HEK293T (cell line): ENCODE data around the gene ZDHHC7.

ENCODE experiments used
- CTCF ChIA-PET: fragments of 350-600 bp; formaldehyde crosslinking; extraction: SDS; loops from one replicate; lab custom pipeline; 2021; ENCODE audit warnings: antibody characterized with exemption, inconsistent platforms; lab: Yijun Ruan, JAX
- POLR2A ChIA-PET: fragments of 350-600 bp; formaldehyde crosslinking; extraction: SDS; loops from one replicate; lab custom pipeline; 2020; ENCODE audit warnings: antibody characterized with exemption, inconsistent platforms; lab: Yijun Ruan, JAX
- DNase-seq: peaks from one replicate; pipeline ENCODE4 v3.0.0; 2012; ENCODE audit warnings: mixed read lengths; ENCODE audit errors: extremely low spot score
- ARNT ChIP-seq: fragments of 450-650 bp; IDR thresholded peaks from 2 replicates; pipeline ENCODE4 v1.6.1; 2017; ENCODE audit warnings: mild to moderate bottlenecking
- BHLHE40 ChIP-seq: fragments of 450-650 bp; IDR thresholded peaks from 2 replicates; pipeline ENCODE4 v1.6.1; 2016; ENCODE audit warnings: mild to moderate bottlenecking, moderate library complexity, borderline replicate concordance
- CTBP1 ChIP-seq: fragments of 450-650 bp; IDR thresholded peaks from 2 replicates; pipeline ENCODE4 v1.6.1; 2016; ENCODE audit warnings: borderline replicate concordance
- ELF4 ChIP-seq: fragments of 450-650 bp; IDR thresholded peaks from 2 replicates; pipeline ENCODE4 v1.6.1; 2017; ENCODE audit warnings: antibody characterized with exemption
- FOXA1 ChIP-seq: fragments of 450-650 bp; IDR thresholded peaks from 2 replicates; pipeline ENCODE4 v1.6.1; 2016; ENCODE audit warnings: mild to moderate bottlenecking
- FOXK2 ChIP-seq: fragments of 450-650 bp; IDR thresholded peaks from 2 replicates; pipeline ENCODE4 v1.6.1; 2016; ENCODE audit warnings: mild to moderate bottlenecking
- FOXM1 ChIP-seq: fragments of 450-650 bp; IDR thresholded peaks from 2 replicates; pipeline ENCODE4 v1.6.1; 2017; ENCODE audit warnings: mild to moderate bottlenecking, borderline replicate concordance
- HDGF ChIP-seq: fragments of 450-650 bp; IDR thresholded peaks from 2 replicates; pipeline ENCODE4 v1.6.1; 2017; ENCODE audit warnings: antibody characterized with exemption, borderline replicate concordance
- L3MBTL2 ChIP-seq: fragments of 450-650 bp; conservative IDR thresholded peaks from 2 replicates; pipeline ENCODE4 v1.6.1; 2016; ENCODE audit warnings: mild to moderate bottlenecking
- LEF1 ChIP-seq: fragments of 450-650 bp; IDR thresholded peaks from 2 replicates; pipeline ENCODE4 v1.6.1; 2017; ENCODE audit warnings: mild to moderate bottlenecking, borderline replicate concordance
- NFRKB ChIP-seq: fragments of 450-650 bp; IDR thresholded peaks from 2 replicates; pipeline ENCODE4 v1.6.1; 2016; ENCODE audit warnings: mild to moderate bottlenecking, moderate library complexity
- PKNOX1 ChIP-seq: fragments of 450-650 bp; IDR thresholded peaks from 2 replicates; pipeline ENCODE4 v1.6.1; 2016
- SP1 ChIP-seq: fragments of 450-650 bp; IDR thresholded peaks from 2 replicates; pipeline ENCODE4 v1.6.1; 2017
- SUZ12 ChIP-seq: fragments of 450-650 bp; IDR thresholded peaks from 2 replicates; pipeline ENCODE4 v1.6.1; 2016; ENCODE audit warnings: mild to moderate bottlenecking
- TARDBP ChIP-seq: fragments of 450-650 bp; IDR thresholded peaks from 2 replicates; pipeline ENCODE4 v1.6.1; 2016
- ZNF384 ChIP-seq: fragments of 450-650 bp; IDR thresholded peaks from 2 replicates; pipeline ENCODE4 v1.6.1; 2016

ZDHHC7 gene

DNA sequence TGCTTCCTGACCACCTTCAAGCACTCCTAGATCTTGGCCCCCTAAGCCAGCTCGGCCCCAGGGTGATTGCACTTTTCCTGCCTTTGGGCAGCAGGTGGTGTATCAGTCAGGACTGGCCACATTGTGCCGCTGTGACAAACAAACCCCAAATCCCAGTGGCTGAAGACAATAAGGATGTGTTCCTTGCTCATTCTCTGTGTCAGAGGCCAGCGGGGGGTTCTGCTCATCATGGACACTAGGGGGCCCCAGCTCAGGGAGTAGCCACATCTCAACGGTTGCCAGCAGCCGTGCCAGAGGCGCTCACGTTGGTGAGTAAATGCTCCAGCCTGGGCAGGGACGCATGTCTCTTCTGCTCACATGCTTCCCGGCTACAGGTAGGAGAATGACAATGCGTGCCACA, 60.4 kb downstream of the ZDHHC7 start:
- POLR2A ChIA-PET: no interaction called here
- TF ChIP-seq TARDBP: no peak
- no peak for TF ChIP-seq SUZ12
- no peak for TF ChIP-seq FOXM1
- TF ChIP-seq CTBP1: no peak
- no peak for TF ChIP-seq SP1
- no peak for TF ChIP-seq ELF4
- no peak for TF ChIP-seq L3MBTL2
- no peak for TF ChIP-seq HDGF
- TF ChIP-seq ZNF384: no peak
- TF ChIP-seq FOXK2: no peak
- no peak for TF ChIP-seq BHLHE40
- TF ChIP-seq LEF1: no peak
- TF ChIP-seq PKNOX1: no peak
- TF ChIP-seq ARNT: no peak
- no peak for TF ChIP-seq FOXA1
- TF ChIP-seq NFRKB: no peak
- peak; percentile 35 for DNase-seq
- CTCF ChIA-PET: interaction anchor here (0.9 to 4.1 kb wide), 3 partner anchors 12 to 25 kb away, joined by 3 to 20 read pairs (median 11); no protein-coding TSS in a partner anchor

- ChIA-PET CTCF (no interaction called here), POLR2A (no interaction called here)
- TF ChIP-seq CTBP1: no peak
- TF ChIP-seq FOXK2: no peak
- no peak for TF ChIP-seq NFRKB
- TF ChIP-seq L3MBTL2: no peak
- no peak for TF ChIP-seq PKNOX1
- no peak for TF ChIP-seq SUZ12
- TF ChIP-seq ARNT: no peak
- no peak for TF ChIP-seq HDGF
- no peak for TF ChIP-seq TARDBP
- no peak for DNase-seq
These were observed 61.4 kb downstream of the ZDHHC7 start for GRCh38 chr16:84949772-84950436.

DNA sequence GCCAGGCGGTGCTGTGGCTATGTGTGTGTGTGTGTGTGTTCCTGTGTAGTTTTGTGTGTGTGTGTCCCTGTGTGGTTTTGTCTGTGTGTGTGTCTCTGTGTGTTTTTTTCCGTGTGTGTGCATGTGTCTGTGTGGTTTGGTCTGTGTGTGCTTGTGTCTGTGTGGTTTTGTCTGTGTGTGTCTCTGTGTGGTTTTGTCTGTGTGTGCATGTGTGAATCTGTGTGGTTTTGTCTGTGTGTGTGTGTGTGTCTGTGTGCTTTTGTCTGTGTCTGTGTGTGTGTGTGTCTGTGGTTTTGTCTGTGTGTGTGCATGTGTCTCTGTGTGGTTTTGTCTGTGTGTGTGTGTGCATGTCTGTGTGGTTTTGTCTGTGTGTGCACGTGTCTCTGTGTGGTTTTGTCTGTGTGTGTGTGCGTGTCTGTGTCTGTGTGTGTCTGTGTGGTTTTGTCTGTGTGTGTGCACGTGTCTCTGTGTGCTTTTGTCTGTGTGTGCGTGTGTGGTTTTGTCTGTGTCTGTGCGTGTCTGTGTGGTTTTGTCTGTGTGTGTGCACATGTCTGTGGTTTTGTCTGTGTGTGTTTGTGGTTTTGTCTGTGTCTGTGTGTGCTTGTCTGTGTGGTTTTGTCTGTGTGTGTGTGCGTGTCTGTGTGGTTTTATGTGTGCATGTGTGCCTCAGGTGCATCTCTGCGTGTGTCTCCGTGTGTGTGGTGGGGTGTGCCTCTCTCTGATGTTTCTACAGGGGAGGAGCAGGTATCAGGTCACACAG, 62.3 kb downstream of the ZDHHC7 start:
- CTCF ChIA-PET: no interaction called here
- TF ChIP-seq BHLHE40 (no peak), FOXA1 (no peak), ZNF384 (no peak), LEF1 (no peak), HDGF (no peak), CTBP1 (no peak), PKNOX1 (no peak), TARDBP (no peak), NFRKB (no peak), SP1 (no peak), L3MBTL2 (no peak)
- DNase-seq: no peak
- POLR2A ChIA-PET: no interaction called here

- ChIA-PET CTCF (no interaction called here), POLR2A (no interaction called here)
- no peak for DNase-seq
- TF ChIP-seq TARDBP (no peak), SUZ12 (no peak), LEF1 (no peak), ELF4 (no peak), NFRKB (no peak), HDGF (no peak), FOXM1 (no peak), ARNT (no peak), BHLHE40 (no peak), SP1 (no peak), PKNOX1 (no peak)
These were observed 63.1 kb downstream of the ZDHHC7 start for GRCh38 chr16:84947996-84948850.

DNA sequence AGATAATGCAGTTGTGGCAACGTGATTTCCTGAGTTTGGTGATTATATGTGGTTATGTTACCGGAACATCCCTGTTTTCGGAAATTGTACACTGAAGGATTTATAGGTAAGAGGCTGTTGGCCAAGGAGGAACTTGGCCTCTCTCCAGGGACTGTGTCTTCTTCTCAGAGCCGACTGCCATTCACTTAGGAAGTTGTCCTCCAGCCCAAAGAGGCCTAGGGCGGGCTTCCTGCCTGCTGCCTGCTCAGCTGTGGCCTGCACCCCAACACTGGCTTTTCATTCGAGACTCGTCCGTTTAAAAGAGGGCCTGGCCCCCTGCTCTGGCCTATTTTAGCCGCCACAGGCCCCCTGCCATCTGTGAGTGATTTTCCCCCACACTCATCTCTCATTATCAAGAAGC, 64.3 kb downstream of the ZDHHC7 start:
- CTCF ChIA-PET: no interaction called here
- POLR2A ChIA-PET: no interaction called here
- TF ChIP-seq SUZ12: no peak
- TF ChIP-seq FOXM1: no peak
- no peak for TF ChIP-seq ZNF384
- no peak for TF ChIP-seq CTBP1
- no peak for TF ChIP-seq ARNT
- no peak for TF ChIP-seq SP1
- no peak for TF ChIP-seq TARDBP
- TF ChIP-seq NFRKB: no peak
- no peak for TF ChIP-seq LEF1
- TF ChIP-seq L3MBTL2: no peak
- TF ChIP-seq PKNOX1: no peak
- TF ChIP-seq FOXA1: no peak
- DNase-seq: no peak
